Caco-2 (cell line): Measurements from ENCODE around the gene RNF13. TPM values are rescaled to one million over a fixed set of nuclear protein-coding genes. Genes with fewer than 3 reads are reported as not detected.

ENCODE experiments used
- BruUV-seq: library from RNA; stranded (reverse); fragments of 400-500 nt; replicated peaks from 2 replicates; lab custom pipeline; 2021; lab: Mats Ljungman, UMichigan
- CTCF ChIA-PET: fragments of 300-600 bp; sonication (Branson Sonifier 250); formaldehyde crosslinking; loops from one replicate; lab custom pipeline; 2022; ENCODE audit warnings: antibody characterized with exemption; lab: Charles Lee
- POLR2A ChIA-PET: fragments of 300-600 bp; sonication (Branson Sonifier 250); formaldehyde crosslinking; loops from one replicate; lab custom pipeline; 2022; ENCODE audit warnings: antibody characterized with exemption; lab: Charles Lee
- DNase-seq, 2 experiments: peaks; one replicate each; pipeline versions ENCODE4 v3.0.0 to v3.0.0-alpha.2; 2020 to 2022
- H3K27me3 ChIP-seq: replicated peaks from 2 replicates; pipeline ENCODE4 v1.6.0; 2011; ENCODE audit warnings: low read length; ENCODE audit not compliant: control insufficient read depth, insufficient read depth
- H3K36me3 ChIP-seq: 2 replicates; pipeline ENCODE4 v1.5.1; 2011; ENCODE audit warnings: low read length; ENCODE audit not compliant: control insufficient read depth, insufficient read depth
- H3K4me1 ChIP-seq: fragments of 250-450 bp; sonication (Bioruptor Pico); 2 replicates; pipeline ENCODE4 v1.5.1; 2020; ENCODE audit warnings: mild to moderate bottlenecking
- H3K4me3 ChIP-seq: 2 replicates; pipeline ENCODE4 v1.5.1; 2011; ENCODE audit warnings: low read depth, mild to moderate bottlenecking, control low read depth, low read length
- H3K9me3 ChIP-seq: fragments of 250-450 bp; sonication (Bioruptor Pico); 2 replicates; pipeline ENCODE4 v1.5.1; 2020; ENCODE audit warnings: mild to moderate bottlenecking, moderate library complexity
- H3K27ac Mint-ChIP-seq: one replicate; pipeline ENCODE4 v1.8.0; 2022; ENCODE audit warnings: mixed read lengths; ENCODE audit not compliant: unreplicated experiment
- H3K27me3 Mint-ChIP-seq: one replicate; pipeline ENCODE4 v1.8.0; 2022; ENCODE audit warnings: mixed read lengths; ENCODE audit not compliant: insufficient read depth, unreplicated experiment
- H3K36me3 Mint-ChIP-seq: one replicate; pipeline ENCODE4 v1.8.0; 2022; ENCODE audit warnings: mild to moderate bottlenecking, mixed read lengths; ENCODE audit not compliant: insufficient read depth, unreplicated experiment
- H3K4me1 Mint-ChIP-seq: one replicate; pipeline ENCODE4 v1.8.0; 2022; ENCODE audit warnings: low read depth, mixed read lengths; ENCODE audit not compliant: unreplicated experiment
- H3K4me3 Mint-ChIP-seq: one replicate; pipeline ENCODE4 v1.8.0; 2022; ENCODE audit warnings: mild to moderate bottlenecking, moderate library complexity, mixed read lengths; ENCODE audit not compliant: unreplicated experiment
- H3K9me3 Mint-ChIP-seq: one replicate; pipeline ENCODE4 v1.8.0; 2022; ENCODE audit warnings: mixed read lengths; ENCODE audit not compliant: unreplicated experiment
- intact Hi-C: fragments of 100-400 bp; cut with micrococcal nuclease; formaldehyde crosslinking; loops from one replicate; pipeline ENCODE4 v1.10.0; 2022; ENCODE audit not compliant: unreplicated experiment
- total RNA-seq: library from RNA; stranded (reverse); gene quantifications from 2 replicates; pipeline ENCODE4 v1.2.3, GENCODE V29; 2022
- TF ChIP-seq, protein P1 (sequence below), 2 experiments: fragments of 200-600 bp in 1 of 2; IDR thresholded peaks; 1 replicate in 1 of 2; 2 replicates in 1 of 2; pipeline versions ENCODE4 v1.5.1 to v1.8.0; 2011 to 2022; ENCODE audit warnings: antibody characterized with exemption in 1 of 2, control low read depth in 1 of 2, inconsistent platforms in 1 of 2, low read depth in 1 of 2, low read length in 1 of 2, mild to moderate bottlenecking in 1 of 2, moderate library complexity in 1 of 2; ENCODE audit not compliant: insufficient read depth in 1 of 2, severe bottlenecking in 1 of 2, unreplicated experiment in 1 of 2

Gene RNF13
- total RNA-seq, 1 experiment from 2014 or later: 44.2 TPM

DNA sequence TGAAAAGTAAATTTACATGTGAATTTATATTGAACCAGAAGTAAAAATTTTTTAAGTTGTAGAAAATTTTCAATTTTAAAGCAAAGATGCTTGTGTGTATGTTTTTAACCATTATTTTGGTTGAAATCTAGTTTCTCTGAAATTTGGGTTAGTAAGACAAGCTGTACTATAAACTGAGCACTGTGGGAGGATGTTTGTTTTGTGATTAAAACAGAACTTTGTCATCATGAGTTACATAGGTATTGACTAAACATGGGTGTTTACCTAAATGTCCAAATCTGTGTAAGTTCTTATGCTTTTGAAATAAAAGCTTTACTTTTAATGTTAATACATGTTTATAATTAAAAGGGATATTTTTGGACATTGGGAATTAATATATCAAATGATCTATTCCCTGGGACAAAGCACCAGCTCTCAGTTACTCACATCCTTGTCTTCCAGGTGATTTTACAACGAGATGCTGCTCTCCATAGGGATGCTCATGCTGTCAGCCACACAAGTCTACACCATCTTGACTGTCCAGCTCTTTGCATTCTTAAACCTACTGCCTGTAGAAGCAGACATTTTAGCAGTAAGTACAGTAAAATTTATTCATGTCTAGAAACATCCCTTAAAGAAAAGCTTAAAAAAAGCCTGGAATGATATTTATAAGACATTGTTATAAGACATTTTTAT is 32.7 kb downstream of the RNF13 start:
- Mint-ChIP-seq H3K9me3 (no peaks in the 10 kb centered on the region), H3K27ac (no peak overlapping the region), H3K27me3 (no peaks in the 10 kb centered on the region), H3K4me3 (no peak overlapping the region), H3K36me3 (no peaks in the 10 kb centered on the region), H3K4me1 (peaks cover 9% of the 10 kb centered on the region)
- peaks cover 8% of the 10 kb centered on the region; the same call in 1 of the 2 replicates for H3K4me1 ChIP-seq
- intact Hi-C loops: no loop called here
- H3K4me3 ChIP-seq: no peak overlapping the region
- H3K36me3 ChIP-seq: no peaks in the 10 kb centered on the region
- BruUV-seq: no TSS peak
- no peaks in the 10 kb centered on the region for H3K27me3 ChIP-seq
- ChIA-PET POLR2A (no interaction called here), CTCF (no interaction called here)
- DNase-seq: no peak
- no peaks in the 10 kb centered on the region for H3K9me3 ChIP-seq
- TF ChIP-seq, protein P1, sequence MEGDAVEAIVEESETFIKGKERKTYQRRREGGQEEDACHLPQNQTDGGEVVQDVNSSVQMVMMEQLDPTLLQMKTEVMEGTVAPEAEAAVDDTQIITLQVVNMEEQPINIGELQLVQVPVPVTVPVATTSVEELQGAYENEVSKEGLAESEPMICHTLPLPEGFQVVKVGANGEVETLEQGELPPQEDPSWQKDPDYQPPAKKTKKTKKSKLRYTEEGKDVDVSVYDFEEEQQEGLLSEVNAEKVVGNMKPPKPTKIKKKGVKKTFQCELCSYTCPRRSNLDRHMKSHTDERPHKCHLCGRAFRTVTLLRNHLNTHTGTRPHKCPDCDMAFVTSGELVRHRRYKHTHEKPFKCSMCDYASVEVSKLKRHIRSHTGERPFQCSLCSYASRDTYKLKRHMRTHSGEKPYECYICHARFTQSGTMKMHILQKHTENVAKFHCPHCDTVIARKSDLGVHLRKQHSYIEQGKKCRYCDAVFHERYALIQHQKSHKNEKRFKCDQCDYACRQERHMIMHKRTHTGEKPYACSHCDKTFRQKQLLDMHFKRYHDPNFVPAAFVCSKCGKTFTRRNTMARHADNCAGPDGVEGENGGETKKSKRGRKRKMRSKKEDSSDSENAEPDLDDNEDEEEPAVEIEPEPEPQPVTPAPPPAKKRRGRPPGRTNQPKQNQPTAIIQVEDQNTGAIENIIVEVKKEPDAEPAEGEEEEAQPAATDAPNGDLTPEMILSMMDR (IDR thresholded peaks at IDR 0.05; ENCODE audit: insufficient read depth in 1 of 2, low read depth in 1 of 2, low read length in 1 of 2, severe bottlenecking in 1 of 2, unreplicated experiment in 1 of 2): no peak

DNA sequence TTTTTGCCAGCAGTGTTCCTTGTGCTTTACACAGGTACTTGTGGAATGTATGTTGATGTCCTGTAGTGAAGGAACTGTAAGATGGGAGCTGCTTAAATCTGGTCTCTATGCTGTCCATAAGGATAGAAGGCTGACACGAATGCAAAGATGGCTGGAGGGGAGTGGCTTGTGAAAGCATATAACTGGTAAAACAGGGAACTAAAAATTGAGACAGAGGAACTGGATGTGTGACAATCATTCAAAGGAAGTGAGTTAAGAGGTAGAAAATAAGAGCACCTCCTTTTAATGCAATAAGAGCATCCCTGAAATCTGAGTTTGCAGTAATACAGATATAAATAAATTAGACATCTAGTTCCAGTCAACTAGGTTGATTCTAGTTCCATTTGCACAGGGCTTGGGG is 35.2 kb downstream of the RNF13 start:
- H3K27ac Mint-ChIP-seq: no peak overlapping the region
- Histone ChIP-seq H3K4me3 (no peak overlapping the region), H3K36me3 (no peaks in the 10 kb centered on the region), H3K4me1 (peaks cover 8% of the 10 kb centered on the region; the same call in 1 of the 2 replicates), H3K9me3 (no peaks in the 10 kb centered on the region), H3K27me3 (no peaks in the 10 kb centered on the region)
- H3K4me3 Mint-ChIP-seq: no peak overlapping the region
- DNase-seq: no peak
- H3K4me1 Mint-ChIP-seq: peaks cover 9% of the 10 kb centered on the region
- POLR2A ChIA-PET: no interaction called here
- intact Hi-C loops: no loop called here
- no peaks in the 10 kb centered on the region for H3K27me3 Mint-ChIP-seq
- no peaks in the 10 kb centered on the region for H3K36me3 Mint-ChIP-seq
- TF ChIP-seq, protein P1 (IDR thresholded peaks at IDR 0.05; ENCODE audit: insufficient read depth in 1 of 2, low read depth in 1 of 2, low read length in 1 of 2, severe bottlenecking in 1 of 2, unreplicated experiment in 1 of 2): no peak
- BruUV-seq: no TSS peak
- CTCF ChIA-PET: no interaction called here
- H3K9me3 Mint-ChIP-seq: no peaks in the 10 kb centered on the region

DNA sequence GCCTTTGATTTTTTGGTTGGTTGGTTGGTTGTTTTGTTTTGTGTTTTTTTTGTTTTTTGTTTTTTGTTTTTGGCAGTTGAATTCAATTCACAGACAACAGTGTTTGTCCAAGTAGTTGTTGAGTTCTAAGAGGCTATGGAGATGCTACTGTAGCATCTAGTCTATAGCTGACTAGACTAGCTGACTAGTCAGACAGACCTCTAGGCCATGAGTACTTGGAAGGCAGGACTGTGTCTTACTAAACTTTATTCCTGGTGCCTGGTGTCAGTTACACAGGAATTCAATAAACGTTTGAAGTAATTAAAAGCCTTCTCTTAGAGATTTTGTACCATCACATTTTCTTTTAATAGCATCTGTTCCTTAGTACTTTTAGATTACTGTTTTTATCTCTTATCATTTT is 35.7 kb downstream of the RNF13 start:
- Mint-ChIP-seq H3K9me3 (no peaks in the 10 kb centered on the region), H3K36me3 (no peaks in the 10 kb centered on the region), H3K4me1 (peaks cover 7% of the 10 kb centered on the region), H3K27ac (no peak overlapping the region), H3K27me3 (no peaks in the 10 kb centered on the region), H3K4me3 (no peak overlapping the region)
- Histone ChIP-seq H3K4me3 (no peak overlapping the region), H3K4me1 (peaks cover 4% of the 10 kb centered on the region; the same call in 1 of the 2 replicates), H3K36me3 (no peaks in the 10 kb centered on the region), H3K27me3 (no peaks in the 10 kb centered on the region), H3K9me3 (no peaks in the 10 kb centered on the region)
- TF ChIP-seq, protein P1 (IDR thresholded peaks at IDR 0.05; ENCODE audit: insufficient read depth in 1 of 2, low read depth in 1 of 2, low read length in 1 of 2, severe bottlenecking in 1 of 2, unreplicated experiment in 1 of 2): no peak
- ChIA-PET CTCF (no interaction called here), POLR2A (no interaction called here)
- intact Hi-C loops: no loop called here
- DNase-seq: no peak
- no TSS peak for BruUV-seq
